Activated CD4-positive, alpha-beta T cell treated with anti-CD3 and anti-CD28 coated beads, Interleukin-2, amount 10 ng/mL, durations not matched to agents 24 days and 14 days (primary cell): ENCODE measurements around the gene TSTD2. TPM values are rescaled to one million over a fixed set of nuclear protein-coding genes. Genes with fewer than 3 reads are reported as not detected.
A peak's percentile ranks its signal among the peaks of the same experiment; 100 is the strongest.
"Not testable (repeated sequence)": the region's sequence is repeated elsewhere in the genome, so short reads cannot be mapped to it uniquely, and the experiment has no call there.

Source experiments
- DNase-seq: peaks from one replicate; pipeline ENCODE4 v3.0.0; 2022
- H3K27ac Mint-ChIP-seq: one replicate; pipeline ENCODE4 v1.8.0; 2022; ENCODE audit warnings: mild to moderate bottlenecking, mixed read lengths
- H3K27me3 Mint-ChIP-seq: one replicate; pipeline ENCODE4 v1.8.0; 2022; ENCODE audit warnings: mixed read lengths
- H3K36me3 Mint-ChIP-seq: one replicate; pipeline ENCODE4 v1.8.0; 2022; ENCODE audit warnings: low read depth, mild to moderate bottlenecking, mixed read lengths
- H3K4me1 Mint-ChIP-seq: one replicate; pipeline ENCODE4 v1.8.0; 2021; ENCODE audit warnings: mixed read lengths
- H3K4me3 Mint-ChIP-seq: one replicate; pipeline ENCODE4 v1.8.0; 2022; ENCODE audit warnings: mild to moderate bottlenecking, moderate library complexity, mixed read lengths
- H3K9me3 Mint-ChIP-seq: one replicate; pipeline ENCODE4 v1.8.0; 2021; ENCODE audit warnings: mixed read lengths
- intact Hi-C: fragments of 100-400 bp; cut with micrococcal nuclease; formaldehyde crosslinking; loops from one replicate; pipeline ENCODE4 v1.15.1; 2023
- total RNA-seq: library from RNA; stranded (reverse); gene quantifications from 2 replicates; pipeline ENCODE4 v1.2.3, GENCODE V29; 2022

Gene TSTD2
- total RNA-seq, 1 donor from 2014 or later = 17.7 TPM

GRCh38 chr9:97594381-97594921 is 38.7 kb downstream of the TSTD2 start:
- H3K4me3 Mint-ChIP-seq = no peak overlapping the region

GRCh38 chr9:97593960-97594359 is 39.2 kb downstream of the TSTD2 start:
- intact Hi-C loops = no loop called here
- H3K4me3 Mint-ChIP-seq = no peak overlapping the region
- peaks cover 2% of the 10 kb centered on the region for H3K27me3 Mint-ChIP-seq
- no peak for DNase-seq
- H3K36me3 Mint-ChIP-seq = no peaks in the 10 kb centered on the region
- H3K4me1 Mint-ChIP-seq = peaks cover 8% of the 10 kb centered on the region
- no peaks in the 10 kb centered on the region for H3K9me3 Mint-ChIP-seq
- no peak overlapping the region for H3K27ac Mint-ChIP-seq

More at GRCh38 chr9:97594381-97594921, 38.7 kb downstream of the TSTD2 start:
- Mint-ChIP-seq H3K27ac (no peak overlapping the region), H3K9me3 (no peaks in the 10 kb centered on the region), H3K27me3 (peaks cover 2% of the 10 kb centered on the region), H3K4me1 (peaks cover 8% of the 10 kb centered on the region), H3K36me3 (no peaks in the 10 kb centered on the region)
- intact Hi-C loops = no loop called here
- no peak for DNase-seq

- intact Hi-C loops = no loop called here
- DNase-seq = no peak
- no peak overlapping the region for H3K4me3 Mint-ChIP-seq
- H3K27ac Mint-ChIP-seq = no peak overlapping the region
- H3K4me1 Mint-ChIP-seq = no peaks in the 10 kb centered on the region
- no peaks in the 10 kb centered on the region for H3K9me3 Mint-ChIP-seq
- peaks cover 2% of the 10 kb centered on the region for H3K27me3 Mint-ChIP-seq
- no peaks in the 10 kb centered on the region for H3K36me3 Mint-ChIP-seq
Measured at GRCh38 chr9:97592126-97592525, 41.0 kb downstream of the TSTD2 start.

GRCh38 chr9:97591535-97591934 is 41.6 kb downstream of the TSTD2 start:
- intact Hi-C loops = no loop called here
- H3K9me3 Mint-ChIP-seq = no peaks in the 10 kb centered on the region
- no peak overlapping the region for H3K4me3 Mint-ChIP-seq

GRCh38 chr9:97586909-97587308 is 46.3 kb downstream of the TSTD2 start:
- H3K4me3 Mint-ChIP-seq, H3K27ac Mint-ChIP-seq, H3K27me3 Mint-ChIP-seq, H3K36me3 Mint-ChIP-seq, intact Hi-C loops, H3K9me3 Mint-ChIP-seq, DNase-seq, H3K4me1 Mint-ChIP-seq: not testable (repeated sequence)

More at GRCh38 chr9:97591535-97591934, 41.6 kb downstream of the TSTD2 start:
- no peak for DNase-seq
- Mint-ChIP-seq H3K27ac (no peak overlapping the region), H3K36me3 (no peaks in the 10 kb centered on the region), H3K4me1 (no peaks in the 10 kb centered on the region), H3K27me3 (peaks cover 2% of the 10 kb centered on the region)

DNA sequence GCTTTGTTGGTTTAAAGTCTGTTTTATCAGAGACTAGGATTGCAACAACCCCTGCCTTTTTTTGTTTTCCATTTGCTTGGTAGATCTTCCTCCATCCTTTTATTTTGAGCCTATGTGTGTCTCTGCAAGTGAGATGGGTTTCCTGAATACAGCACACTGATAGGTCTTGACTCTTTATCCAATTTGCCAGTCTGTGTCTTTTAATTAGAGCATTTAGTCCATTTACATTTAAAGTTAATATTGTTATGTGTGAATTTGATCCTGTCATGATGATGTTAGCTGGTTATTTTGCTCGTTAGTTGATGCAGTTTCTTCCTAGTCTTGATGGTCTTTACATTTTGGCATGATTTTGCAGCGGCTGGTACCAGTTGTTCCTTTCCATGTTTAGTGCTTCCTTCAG is 48.4 kb downstream of the TSTD2 start:
- DNase-seq, intact Hi-C loops, H3K9me3 Mint-ChIP-seq, H3K4me3 Mint-ChIP-seq, H3K36me3 Mint-ChIP-seq, H3K27me3 Mint-ChIP-seq, H3K27ac Mint-ChIP-seq, H3K4me1 Mint-ChIP-seq: not testable (repeated sequence)

DNA sequence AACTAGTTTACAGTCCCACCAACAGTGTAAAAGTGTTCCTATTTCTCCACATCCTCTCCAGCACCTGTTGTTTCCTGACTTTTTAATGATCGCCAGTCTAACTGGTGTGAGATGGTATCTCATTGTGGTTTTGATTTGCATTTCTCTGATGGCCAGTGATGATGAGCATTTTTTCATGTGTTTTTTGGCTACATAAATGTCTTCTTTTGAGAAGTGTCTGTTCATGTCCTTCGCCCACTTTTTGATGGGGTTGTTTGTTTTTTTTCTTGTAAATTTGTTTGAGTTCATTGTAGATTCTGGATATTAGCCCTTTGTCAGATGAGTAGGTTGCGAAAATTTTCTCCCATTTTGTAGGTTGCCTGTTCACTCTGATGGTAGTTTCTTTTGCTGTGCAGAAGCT is 51.6 kb downstream of the TSTD2 start:
- H3K4me3 Mint-ChIP-seq, H3K27me3 Mint-ChIP-seq, H3K9me3 Mint-ChIP-seq, H3K4me1 Mint-ChIP-seq, DNase-seq, H3K36me3 Mint-ChIP-seq, intact Hi-C loops, H3K27ac Mint-ChIP-seq: not testable (repeated sequence)

- Mint-ChIP-seq H3K36me3 (no peaks in the 10 kb centered on the region), H3K4me3 (no peak overlapping the region), H3K27ac (no peak overlapping the region), H3K27me3 (no peaks in the 10 kb centered on the region), H3K4me1 (peaks cover 4% of the 10 kb centered on the region), H3K9me3 (no peaks in the 10 kb centered on the region)
- intact Hi-C loops = no loop called here
- DNase-seq = no peak
Measured at GRCh38 chr9:97579914-97580313, 53.3 kb downstream of the TSTD2 start.

GRCh38 chr9:97578846-97579245 is 54.3 kb downstream of the TSTD2 start:
- no peaks in the 10 kb centered on the region for H3K27me3 Mint-ChIP-seq
- no peaks in the 10 kb centered on the region for H3K36me3 Mint-ChIP-seq
- DNase-seq = no peak
- H3K4me3 Mint-ChIP-seq = no peak overlapping the region
- no peak overlapping the region for H3K27ac Mint-ChIP-seq
- intact Hi-C loops = no loop called here
- no peaks in the 10 kb centered on the region for H3K9me3 Mint-ChIP-seq
- H3K4me1 Mint-ChIP-seq = peaks cover 6% of the 10 kb centered on the region

DNA sequence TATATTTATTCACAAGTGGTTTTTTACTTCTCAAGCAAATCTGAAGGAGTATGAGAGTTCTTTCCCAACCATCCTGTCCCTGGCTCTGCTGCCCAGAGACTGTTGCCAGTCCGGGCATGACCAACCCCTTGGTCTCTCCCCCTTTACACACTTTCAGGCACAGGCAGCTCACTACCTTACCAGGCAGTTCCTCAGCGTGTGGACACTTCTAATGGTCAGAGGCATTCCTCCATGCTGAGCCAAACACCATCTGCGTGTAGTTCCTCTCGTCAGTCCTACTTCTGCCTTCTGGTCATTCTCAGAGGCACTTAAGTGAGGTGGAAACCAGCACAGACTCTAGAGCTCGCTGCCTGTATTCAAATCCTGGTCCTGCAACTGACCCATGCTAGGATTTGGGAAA is 56.1 kb downstream of the TSTD2 start:
- DNase-seq = no peak
- H3K9me3 Mint-ChIP-seq = no peaks in the 10 kb centered on the region
- H3K4me3 Mint-ChIP-seq = no peak overlapping the region
- H3K27ac Mint-ChIP-seq = no peak overlapping the region
- H3K36me3 Mint-ChIP-seq = no peaks in the 10 kb centered on the region
- intact Hi-C loops = no loop called here
- no peaks in the 10 kb centered on the region for H3K27me3 Mint-ChIP-seq
- peaks cover 6% of the 10 kb centered on the region for H3K4me1 Mint-ChIP-seq

DNA sequence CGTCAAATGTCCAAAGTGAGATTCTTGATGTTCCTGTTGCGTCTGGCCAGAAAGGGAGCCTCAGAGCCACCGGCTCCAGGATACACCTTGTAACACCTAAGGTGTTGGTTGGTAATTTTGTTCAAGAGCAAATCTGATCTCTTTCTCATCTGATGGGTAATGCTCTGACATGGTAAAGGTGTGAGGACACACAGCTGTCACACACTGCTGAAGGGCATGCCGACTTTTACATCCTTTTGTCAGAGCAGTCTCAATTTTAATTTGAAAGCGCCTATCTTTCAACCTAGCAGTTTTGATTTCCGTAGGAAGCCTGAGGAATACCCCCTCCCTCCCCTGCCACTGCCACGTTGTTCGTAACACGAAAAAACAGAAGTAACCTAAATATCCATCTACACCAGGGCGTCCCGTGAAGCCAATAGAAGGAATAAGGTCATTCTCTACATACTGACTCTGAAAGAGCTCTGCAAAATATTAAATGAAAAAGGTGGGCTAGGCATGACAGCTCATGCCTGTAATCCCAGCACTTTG is 57.4 kb downstream of the TSTD2 start:
- no peaks in the 10 kb centered on the region for H3K36me3 Mint-ChIP-seq
- no peaks in the 10 kb centered on the region for H3K9me3 Mint-ChIP-seq
- H3K4me3 Mint-ChIP-seq = peak overlapping the region; percentile 4
- intact Hi-C loops = no loop called here
- DNase-seq = no peak
- H3K27me3 Mint-ChIP-seq = no peaks in the 10 kb centered on the region
- H3K27ac Mint-ChIP-seq = no peak overlapping the region
- peaks cover 6% of the 10 kb centered on the region for H3K4me1 Mint-ChIP-seq

DNA sequence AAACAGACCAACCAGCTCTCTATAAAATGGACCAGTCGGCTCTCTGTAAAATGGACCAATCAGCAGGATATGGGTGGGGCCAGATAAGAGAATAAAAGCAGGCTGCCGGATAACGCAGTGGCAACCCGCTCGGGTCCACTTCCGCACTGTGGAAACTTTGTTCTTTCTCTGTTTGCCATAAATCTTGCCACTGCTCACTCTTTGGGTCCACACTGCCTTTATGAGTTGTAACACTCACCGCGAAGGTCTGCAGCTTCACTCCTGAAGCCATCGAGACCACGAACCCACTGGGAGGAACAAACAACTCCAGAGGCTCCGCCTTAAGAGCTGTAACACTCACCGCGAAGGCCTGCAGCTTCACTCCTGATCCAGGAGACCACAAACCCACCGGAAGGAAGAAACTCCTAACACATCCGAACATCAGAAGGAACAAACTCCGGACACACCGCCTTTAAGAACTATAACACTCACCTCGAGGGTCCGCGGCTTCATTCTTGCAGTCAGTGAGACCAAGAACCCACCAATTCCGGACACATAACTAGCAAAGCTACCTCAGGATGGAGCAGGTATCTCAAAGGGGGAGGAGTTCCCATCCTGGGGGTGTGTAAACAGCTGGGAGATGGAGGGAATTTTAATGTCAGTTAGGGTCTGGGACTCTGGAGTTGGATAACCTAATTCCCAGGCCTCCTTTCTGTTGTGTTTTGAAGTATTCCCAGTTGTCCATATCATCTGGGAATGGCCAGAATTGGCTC is 58.1 kb downstream of the TSTD2 start:
- H3K4me1 Mint-ChIP-seq, intact Hi-C loops, H3K36me3 Mint-ChIP-seq, H3K27me3 Mint-ChIP-seq, H3K9me3 Mint-ChIP-seq: not testable (repeated sequence)
- Mint-ChIP-seq H3K4me3 (peak overlapping the region; percentile 75), H3K27ac (peak overlapping the region; percentile 35)
- peak; percentile 80 for DNase-seq

DNA sequence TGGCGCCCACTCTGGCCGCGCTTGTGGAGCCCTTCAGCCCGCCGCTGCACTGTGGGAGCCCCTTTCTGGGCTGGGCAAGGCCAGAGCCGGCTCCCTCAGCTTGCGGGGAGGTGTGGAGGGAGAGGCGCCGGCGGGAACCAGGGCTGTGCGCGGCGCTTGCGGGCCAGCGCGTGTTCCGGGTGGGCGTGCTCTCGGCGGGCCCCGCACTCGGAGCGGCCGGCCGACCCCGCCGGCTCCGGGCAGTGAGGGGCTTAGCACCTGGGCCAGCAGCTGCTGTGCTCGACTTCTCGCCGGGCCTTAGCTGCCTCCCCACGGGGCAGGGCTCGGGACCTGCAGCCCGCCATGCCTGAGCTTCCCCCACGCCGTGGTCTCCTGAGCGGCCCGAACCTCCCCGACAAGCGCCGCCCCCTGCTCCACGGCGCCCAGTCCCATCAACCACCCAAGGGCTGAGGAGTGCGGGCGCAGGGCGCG is 59.0 kb downstream of the TSTD2 start:
- H3K4me1 Mint-ChIP-seq, H3K4me3 Mint-ChIP-seq, H3K9me3 Mint-ChIP-seq, H3K36me3 Mint-ChIP-seq, intact Hi-C loops, H3K27me3 Mint-ChIP-seq, H3K27ac Mint-ChIP-seq, DNase-seq: not testable (repeated sequence)

DNA sequence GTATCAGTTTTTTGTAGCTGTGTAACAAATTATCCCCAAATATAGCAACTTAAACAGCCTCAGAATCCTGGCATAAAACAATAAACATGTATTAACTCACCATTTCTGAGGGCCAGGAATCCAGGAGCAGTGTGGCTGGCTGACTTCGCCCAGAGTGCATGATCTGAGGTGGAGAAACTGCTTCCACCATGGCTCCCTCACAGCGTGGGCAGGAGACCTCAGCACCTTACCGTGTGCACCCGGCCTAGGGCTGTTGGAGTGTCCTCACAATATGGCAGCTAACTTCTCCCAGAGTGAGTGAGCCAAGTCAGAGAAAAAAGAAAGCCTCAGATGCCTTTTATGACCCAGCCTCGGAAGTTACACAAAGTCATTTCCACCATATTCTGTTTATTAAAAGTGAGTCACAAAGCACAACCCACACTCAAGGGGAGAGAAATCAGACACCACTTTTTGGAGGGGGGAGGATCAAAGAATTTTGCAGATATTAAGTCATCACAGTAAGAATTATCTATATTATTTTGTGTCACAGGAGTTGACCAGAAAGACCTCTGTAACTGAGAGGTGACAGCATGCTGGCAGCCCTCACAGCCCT is 59.6 kb downstream of the TSTD2 start:
- H3K27me3 Mint-ChIP-seq = peaks cover 6% of the 10 kb centered on the region
- no peaks in the 10 kb centered on the region for H3K36me3 Mint-ChIP-seq
- H3K27ac Mint-ChIP-seq = no peak overlapping the region
- no peak overlapping the region for H3K4me3 Mint-ChIP-seq
- peaks cover 6% of the 10 kb centered on the region for H3K4me1 Mint-ChIP-seq
- intact Hi-C loops = no loop called here
- DNase-seq = no peak
- no peaks in the 10 kb centered on the region for H3K9me3 Mint-ChIP-seq
